HK-2 (cell line): ENCODE results near the gene STK35.
"Not testable (repeated sequence)": the region's sequence is repeated elsewhere in the genome, so short reads cannot be mapped to it uniquely, and the experiment has no call there.

Experiments used
- DNase-seq: peaks from one replicate; pipeline ENCODE4 v3.0.0-alpha.2; 2018; ENCODE audit not compliant: unreplicated experiment

Gene STK35

GRCh38 chr20:2179949-2180348 is 78.3 kb downstream of the STK35 start:
- no peak for DNase-seq

- no peak for DNase-seq
Measured at GRCh38 chr20:2183381-2183780, 81.8 kb downstream of the STK35 start.

- DNase-seq = not testable (repeated sequence)
Measured at GRCh38 chr20:2184933-2185332, 83.3 kb downstream of the STK35 start.

DNA sequence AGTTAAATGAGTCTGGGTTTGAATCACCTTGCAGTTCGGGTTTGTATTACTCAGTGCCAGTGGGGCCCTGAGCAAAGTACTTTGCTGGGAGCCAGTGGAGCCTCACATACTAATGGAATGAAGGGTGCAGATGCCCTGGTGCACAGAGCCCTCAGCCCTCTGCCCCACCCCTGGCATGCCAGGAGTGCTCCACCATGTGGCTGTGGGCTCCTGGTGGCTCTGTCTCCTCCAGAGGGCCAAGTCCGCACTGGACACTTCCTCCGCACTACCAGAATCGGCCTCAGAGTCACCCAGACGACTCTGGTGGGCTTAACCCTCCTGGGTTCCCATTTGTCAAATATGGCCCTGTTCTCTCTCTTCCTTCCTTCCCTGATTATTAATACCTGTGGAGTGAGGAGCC is 94.0 kb downstream of the STK35 start:
- DNase-seq = no peak

GRCh38 chr20:2197166-2197565 is 95.5 kb downstream of the STK35 start:
- no peak for DNase-seq
